Activated CD4-positive, alpha-beta T cell treated with anti-CD3 and anti-CD28 coated beads for 4 hours (primary cell): Measurements from ENCODE around the gene HDAC10.

Experiments
- DNase-seq, 2 donors: peaks; one replicate each; pipeline ENCODE4 v3.0.0-alpha.2; 2020

HDAC10 gene

GRCh38 chr22:50253046-50253915 lies 2.2 kb upstream of the HDAC10 start:
- DNase-seq = no peak

GRCh38 chr22:50252082-50253045 lies 1.3 kb upstream of the HDAC10 start:
- peak; percentile 72 to 73 for DNase-seq

- DNase-seq = no peak
These were observed 514 bp upstream of the HDAC10 start for GRCh38 chr22:50251477-50252081.

- no peak for DNase-seq
These were observed 863 bp downstream of the HDAC10 start for GRCh38 chr22:50250249-50250554.

GRCh38 chr22:50249341-50250248 lies 1.5 kb downstream of the HDAC10 start:
- no peak for DNase-seq

GRCh38 chr22:50248196-50249081 lies 2.6 kb downstream of the HDAC10 start:
- DNase-seq = no peak

GRCh38 chr22:50247748-50248147 lies 3.3 kb downstream of the HDAC10 start:
- peak; percentile 38 to 48 for DNase-seq

GRCh38 chr22:50246242-50247175 lies 4.6 kb downstream of the HDAC10 start:
- DNase-seq = no peak

- DNase-seq = peak; percentile 81 to 88
These were observed 5.6 kb downstream of the HDAC10 start for GRCh38 chr22:50245214-50246072.

GRCh38 chr22:50244420-50245213 lies 6.4 kb downstream of the HDAC10 start, which contains the start of gene TUBGCP6:
Gene TUBGCP6 (minus strand): TSS chr22:50245023. CDS start chr22:50244459, 564 bp downstream.
- peak; percentile 91 to 93 for DNase-seq

- no peak for DNase-seq
These were observed 7.2 kb downstream of the HDAC10 start for GRCh38 chr22:50243685-50244419.

- no peak for DNase-seq
These were observed 8.6 kb downstream of the HDAC10 start for GRCh38 chr22:50242406-50242949.

GRCh38 chr22:50238755-50239154 lies 12.3 kb downstream of the HDAC10 start:
- no peak for DNase-seq

GRCh38 chr22:50236731-50237409 lies 14.2 kb downstream of the HDAC10 start:
- no peak for DNase-seq

- DNase-seq = no peak
These were observed 17.8 kb downstream of the HDAC10 start for GRCh38 chr22:50233223-50233622.

GRCh38 chr22:50232481-50233151 lies 18.4 kb downstream of the HDAC10 start:
- DNase-seq = no peak
